ENCODE results near the gene MSANTD2.

Gene MSANTD2

GRCh38 chr11:124812876-124813275 lies 12.7 kb upstream of the MSANTD2 start:
- TF ChIP-seq, protein P1, sequence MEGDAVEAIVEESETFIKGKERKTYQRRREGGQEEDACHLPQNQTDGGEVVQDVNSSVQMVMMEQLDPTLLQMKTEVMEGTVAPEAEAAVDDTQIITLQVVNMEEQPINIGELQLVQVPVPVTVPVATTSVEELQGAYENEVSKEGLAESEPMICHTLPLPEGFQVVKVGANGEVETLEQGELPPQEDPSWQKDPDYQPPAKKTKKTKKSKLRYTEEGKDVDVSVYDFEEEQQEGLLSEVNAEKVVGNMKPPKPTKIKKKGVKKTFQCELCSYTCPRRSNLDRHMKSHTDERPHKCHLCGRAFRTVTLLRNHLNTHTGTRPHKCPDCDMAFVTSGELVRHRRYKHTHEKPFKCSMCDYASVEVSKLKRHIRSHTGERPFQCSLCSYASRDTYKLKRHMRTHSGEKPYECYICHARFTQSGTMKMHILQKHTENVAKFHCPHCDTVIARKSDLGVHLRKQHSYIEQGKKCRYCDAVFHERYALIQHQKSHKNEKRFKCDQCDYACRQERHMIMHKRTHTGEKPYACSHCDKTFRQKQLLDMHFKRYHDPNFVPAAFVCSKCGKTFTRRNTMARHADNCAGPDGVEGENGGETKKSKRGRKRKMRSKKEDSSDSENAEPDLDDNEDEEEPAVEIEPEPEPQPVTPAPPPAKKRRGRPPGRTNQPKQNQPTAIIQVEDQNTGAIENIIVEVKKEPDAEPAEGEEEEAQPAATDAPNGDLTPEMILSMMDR (IDR thresholded peaks at IDR 0.05; ENCODE audit: poor library complexity, severe bottlenecking): no peak
- DNase-seq (ENCODE audit: low spot score) (no peak), ATAC-seq (ENCODE audit: low read depth) (peak; percentile 27; the same call in 1 of the 3 replicates)
- no peaks in the 10 kb centered on the region for H3K27me3 ChIP-seq (ENCODE audit: insufficient read depth, poor library complexity, severe bottlenecking)
- H3K36me3 ChIP-seq (ENCODE audit: low read depth): no peaks in the 10 kb centered on the region
- H3K27ac ChIP-seq (ENCODE audit: poor library complexity, severe bottlenecking): no peak overlapping the region
- no peak overlapping the region for H3K4me3 ChIP-seq (ENCODE audit: severe bottlenecking)
- peaks cover 2% of the 10 kb centered on the region for H3K9me3 ChIP-seq (ENCODE audit: severe bottlenecking)
- H3K4me1 ChIP-seq (ENCODE audit: insufficient read depth, poor library complexity, severe bottlenecking): no peaks in the 10 kb centered on the region

- TF ChIP-seq, protein P1 (IDR thresholded peaks at IDR 0.05; ENCODE audit: poor library complexity, severe bottlenecking): no peak
- no peaks in the 10 kb centered on the region for H3K27me3 ChIP-seq (ENCODE audit: insufficient read depth, poor library complexity, severe bottlenecking)
- H3K9me3 ChIP-seq (ENCODE audit: severe bottlenecking): peaks cover 2% of the 10 kb centered on the region
- no peak overlapping the region for H3K27ac ChIP-seq (ENCODE audit: poor library complexity, severe bottlenecking)
- no peak overlapping the region for H3K4me3 ChIP-seq (ENCODE audit: severe bottlenecking)
- H3K36me3 ChIP-seq (ENCODE audit: low read depth): no peaks in the 10 kb centered on the region
- DNase-seq (ENCODE audit: low spot score): no peak
- ATAC-seq (ENCODE audit: low read depth): no peak
- no peaks in the 10 kb centered on the region for H3K4me1 ChIP-seq (ENCODE audit: insufficient read depth, poor library complexity, severe bottlenecking)
Measured at GRCh38 chr11:124811399-124812125, 11.4 kb upstream of the MSANTD2 start.

DNA sequence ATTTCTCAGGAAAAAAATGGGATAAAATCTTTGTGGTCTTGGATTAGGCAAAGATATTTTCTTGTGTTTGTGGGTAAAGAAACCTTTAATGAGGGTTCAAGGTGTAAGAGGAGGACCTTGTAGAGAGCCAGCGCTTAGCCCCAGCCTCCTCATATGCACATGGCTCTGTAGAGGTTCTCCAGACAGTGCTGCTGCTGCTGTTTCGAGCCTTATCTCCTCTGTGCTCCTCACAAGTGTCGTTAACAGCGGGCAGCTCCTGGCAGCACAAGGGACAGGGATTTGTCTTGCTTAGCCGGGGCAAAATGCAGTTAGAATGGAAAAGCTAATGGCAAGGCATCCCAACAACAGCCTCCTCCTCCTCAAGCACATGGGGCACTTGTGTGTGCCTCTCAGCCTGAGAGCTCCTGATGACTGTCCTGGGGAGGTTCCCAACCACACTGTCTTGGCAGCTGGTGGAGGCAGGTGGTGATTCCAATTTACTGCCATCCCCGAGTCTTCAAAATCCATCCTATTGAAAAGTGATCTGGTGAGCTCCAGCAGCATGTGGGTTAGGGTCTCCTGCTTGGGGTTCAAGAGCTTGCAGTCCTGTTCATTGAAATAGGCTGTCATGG lies 7.6 kb upstream of the MSANTD2 start:
- Histone ChIP-seq H3K4me3 (ENCODE audit: severe bottlenecking) (no peak overlapping the region), H3K9me3 (ENCODE audit: severe bottlenecking) (peaks cover 2% of the 10 kb centered on the region), H3K36me3 (ENCODE audit: low read depth) (no peaks in the 10 kb centered on the region), H3K27me3 (ENCODE audit: insufficient read depth, poor library complexity, severe bottlenecking) (no peaks in the 10 kb centered on the region), H3K27ac (ENCODE audit: poor library complexity, severe bottlenecking) (no peak overlapping the region), H3K4me1 (ENCODE audit: insufficient read depth, poor library complexity, severe bottlenecking) (no peaks in the 10 kb centered on the region)
- TF ChIP-seq, protein P1 (IDR thresholded peaks at IDR 0.05; ENCODE audit: poor library complexity, severe bottlenecking): no peak
- DNase-seq (ENCODE audit: low spot score) (no peak), ATAC-seq (ENCODE audit: low read depth) (no peak)

DNA sequence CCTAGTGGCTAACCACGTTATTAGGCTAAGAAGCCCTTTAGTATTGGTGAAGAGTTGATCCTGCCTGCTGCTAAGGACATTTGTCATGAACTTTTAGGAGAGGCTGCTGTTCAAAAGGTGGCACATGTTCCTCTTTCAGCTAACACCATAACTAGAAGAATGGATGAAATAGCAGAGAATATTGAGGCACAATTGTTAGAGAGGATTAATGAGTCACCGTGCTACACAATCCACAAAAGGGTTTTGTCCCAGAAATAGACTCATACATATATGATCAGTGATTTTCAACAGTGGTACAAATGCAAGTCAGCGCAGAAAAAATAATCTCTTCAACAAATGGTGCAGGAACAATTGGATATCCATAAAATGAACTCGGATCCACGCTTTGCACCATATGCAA lies 7.0 kb upstream of the MSANTD2 start:
- H3K9me3 ChIP-seq (ENCODE audit: severe bottlenecking): peaks cover 2% of the 10 kb centered on the region
- no peak for ATAC-seq (ENCODE audit: low read depth)
- no peaks in the 10 kb centered on the region for H3K36me3 ChIP-seq (ENCODE audit: low read depth)
- DNase-seq (ENCODE audit: low spot score): no peak
- H3K27me3 ChIP-seq (ENCODE audit: insufficient read depth, poor library complexity, severe bottlenecking): no peaks in the 10 kb centered on the region
- no peak overlapping the region for H3K4me3 ChIP-seq (ENCODE audit: severe bottlenecking)
- no peak overlapping the region for H3K27ac ChIP-seq (ENCODE audit: poor library complexity, severe bottlenecking)
- no peaks in the 10 kb centered on the region for H3K4me1 ChIP-seq (ENCODE audit: insufficient read depth, poor library complexity, severe bottlenecking)
- TF ChIP-seq, protein P1 (IDR thresholded peaks at IDR 0.05; ENCODE audit: poor library complexity, severe bottlenecking): no peak

DNA sequence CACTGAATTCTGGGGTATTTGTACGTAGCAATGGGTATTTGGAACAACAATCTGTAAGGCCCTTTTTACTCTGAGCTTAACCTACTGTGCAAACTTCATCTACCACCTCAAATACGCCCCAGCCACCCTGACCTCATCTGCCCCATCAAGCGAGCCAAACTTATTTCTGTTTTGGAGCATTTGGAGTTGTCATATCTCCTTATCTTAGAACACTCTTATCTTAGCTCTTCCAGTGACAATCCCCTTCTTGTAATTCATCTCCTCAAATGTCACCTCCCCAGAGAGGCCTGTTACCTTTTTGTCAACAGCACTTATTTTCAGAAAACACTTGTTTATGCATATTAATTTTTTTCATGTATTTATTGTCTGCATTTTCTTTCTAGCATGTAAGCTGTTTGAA lies 4.7 kb upstream of the MSANTD2 start:
- TF ChIP-seq, protein P1 (IDR thresholded peaks at IDR 0.05; ENCODE audit: poor library complexity, severe bottlenecking): no peak
- DNase-seq (ENCODE audit: low spot score) (no peak), ATAC-seq (ENCODE audit: low read depth) (no peak)
- Histone ChIP-seq H3K27me3 (ENCODE audit: insufficient read depth, poor library complexity, severe bottlenecking) (no peaks in the 10 kb centered on the region), H3K36me3 (ENCODE audit: low read depth) (no peaks in the 10 kb centered on the region), H3K9me3 (ENCODE audit: severe bottlenecking) (peaks cover 2% of the 10 kb centered on the region), H3K4me1 (ENCODE audit: insufficient read depth, poor library complexity, severe bottlenecking) (peaks cover 7% of the 10 kb centered on the region), H3K27ac (ENCODE audit: poor library complexity, severe bottlenecking) (no peak overlapping the region), H3K4me3 (ENCODE audit: severe bottlenecking) (no peak overlapping the region)
